ENCODE measurements around the gene RCBTB2.

The RCBTB2 gene

DNA sequence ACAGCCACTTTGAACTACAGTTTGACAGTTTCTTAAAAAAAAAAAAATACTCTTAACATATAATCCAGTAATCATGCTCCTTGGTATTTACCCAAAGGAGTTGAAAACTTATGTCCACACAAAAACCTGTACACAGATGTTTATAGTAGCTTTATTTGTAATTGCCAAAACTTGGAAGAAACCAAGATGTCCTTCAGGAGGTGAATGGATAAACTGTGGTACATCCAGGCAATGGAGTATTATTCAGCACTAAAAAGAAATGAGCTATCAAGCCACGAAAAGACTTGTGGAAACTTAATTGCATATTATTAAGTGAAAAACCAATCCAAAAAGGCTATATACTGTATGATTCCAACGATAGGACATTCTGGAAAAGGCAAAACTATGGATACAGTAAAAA lies 44.9 kb downstream of the RCBTB2 start:
- Histone ChIP-seq H3K79me2 (ENCODE audit: insufficient read depth, low read length) (peaks cover 52% of the 10 kb centered on the region), H3K36me3 (ENCODE audit: insufficient read depth, low read length) (no peaks in the 10 kb centered on the region; the same call in 1 of the 2 replicates), H3K9ac (ENCODE audit: low read depth, low read length, poor library complexity, severe bottlenecking) (no peak overlapping the region), H4K20me1 (ENCODE audit: insufficient read depth, low read length, poor library complexity, severe bottlenecking) (no peaks in the 10 kb centered on the region), H3K9me3 (ENCODE audit: insufficient read depth, low read depth, low read length) (0 out of 2 replicates have a peak, but pooled peaks cover 6% of the 10 kb centered on the region), H3K4me3 (ENCODE audit: low read length, poor library complexity, severe bottlenecking) (peak overlapping the region; percentile 77), H3K4me2 (ENCODE audit: low read depth, low read length, poor library complexity, severe bottlenecking) (peak overlapping the region; percentile 89), H2AFZ (ENCODE audit: low read length) (no peak overlapping the region), H3F3A (ENCODE audit: low read depth) (peaks cover 8% of the 10 kb centered on the region; the same call in 1 of the 2 replicates), H3K9me2 (replicated peaks; ENCODE audit: low read depth, low read length) (no peaks in the 10 kb centered on the region), H3K27me3 (ENCODE audit: insufficient read depth, low read length, poor library complexity, severe bottlenecking) (no peaks in the 10 kb centered on the region), H3K4me1 (ENCODE audit: insufficient read depth, low read length, poor library complexity, severe bottlenecking) (peaks cover 71% of the 10 kb centered on the region)
- no peak for TF ChIP-seq EZH2phosphoT487 (IDR thresholded peaks at IDR 0.05; ENCODE audit: borderline replicate concordance)
- TF ChIP-seq CTCF (conservative IDR thresholded peaks at IDR 0.05; ENCODE audit: low read length): no peak

GRCh38 chr13:48486836-48487235 lies 46.0 kb downstream of the RCBTB2 start:
- Histone ChIP-seq H3K9me2 (replicated peaks; ENCODE audit: low read depth, low read length) (no peaks in the 10 kb centered on the region), H3K4me2 (ENCODE audit: low read depth, low read length, poor library complexity, severe bottlenecking) (peak overlapping the region; percentile 61), H3K79me2 (ENCODE audit: insufficient read depth, low read length) (peaks cover 50% of the 10 kb centered on the region), H3K9ac (ENCODE audit: low read depth, low read length, poor library complexity, severe bottlenecking) (peak overlapping the region; percentile 27), H3F3A (ENCODE audit: low read depth) (no peaks in the 10 kb centered on the region; the same call in 1 of the 2 replicates), H3K36me3 (ENCODE audit: insufficient read depth, low read length) (peaks cover 3% of the 10 kb centered on the region; the same call in 1 of the 2 replicates), H2AFZ (ENCODE audit: low read length) (no peak overlapping the region), H3K4me3 (ENCODE audit: low read length, poor library complexity, severe bottlenecking) (peak overlapping the region; percentile 41), H3K27me3 (ENCODE audit: insufficient read depth, low read length, poor library complexity, severe bottlenecking) (no peaks in the 10 kb centered on the region), H4K20me1 (ENCODE audit: insufficient read depth, low read length, poor library complexity, severe bottlenecking) (no peaks in the 10 kb centered on the region), H3K9me3 (ENCODE audit: insufficient read depth, low read depth, low read length) (0 out of 2 replicates have a peak, but pooled peaks cover 6% of the 10 kb centered on the region), H3K4me1 (ENCODE audit: insufficient read depth, low read length, poor library complexity, severe bottlenecking) (peaks cover 62% of the 10 kb centered on the region)
- TF ChIP-seq EZH2phosphoT487 (IDR thresholded peaks at IDR 0.05; ENCODE audit: borderline replicate concordance) (no peak), CTCF (conservative IDR thresholded peaks at IDR 0.05; ENCODE audit: low read length) (no peak)

DNA sequence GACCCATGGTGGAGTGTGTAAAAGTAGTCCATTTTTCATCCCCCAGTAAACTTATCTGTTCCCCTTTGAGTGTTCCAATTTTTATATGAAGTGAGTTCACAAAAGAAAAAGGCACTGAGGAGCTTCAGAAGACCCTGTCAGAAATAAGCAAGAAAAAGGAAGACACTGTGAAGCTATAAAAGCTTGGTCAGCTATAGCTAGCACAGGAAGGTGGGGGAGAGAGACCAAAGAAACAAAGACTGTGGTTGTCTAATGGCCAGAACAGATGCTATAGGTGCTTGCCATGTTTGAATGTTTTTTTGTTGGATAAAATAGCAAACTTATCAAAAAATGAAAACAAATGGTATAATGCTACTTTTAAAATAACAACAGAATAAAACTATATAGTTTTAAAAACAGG lies 46.5 kb downstream of the RCBTB2 start:
- Histone ChIP-seq H3K9ac (ENCODE audit: low read depth, low read length, poor library complexity, severe bottlenecking) (peak overlapping the region; percentile 27), H3K27me3 (ENCODE audit: insufficient read depth, low read length, poor library complexity, severe bottlenecking) (no peaks in the 10 kb centered on the region), H2AFZ (ENCODE audit: low read length) (no peak overlapping the region), H4K20me1 (ENCODE audit: insufficient read depth, low read length, poor library complexity, severe bottlenecking) (no peaks in the 10 kb centered on the region), H3K79me2 (ENCODE audit: insufficient read depth, low read length) (peaks cover 45% of the 10 kb centered on the region), H3K9me3 (ENCODE audit: insufficient read depth, low read depth, low read length) (0 out of 2 replicates have a peak, but pooled peaks cover 6% of the 10 kb centered on the region), H3K36me3 (ENCODE audit: insufficient read depth, low read length) (peaks cover 3% of the 10 kb centered on the region; the same call in 1 of the 2 replicates), H3K9me2 (replicated peaks; ENCODE audit: low read depth, low read length) (no peaks in the 10 kb centered on the region), H3F3A (ENCODE audit: low read depth) (no peaks in the 10 kb centered on the region), H3K4me1 (ENCODE audit: insufficient read depth, low read length, poor library complexity, severe bottlenecking) (peaks cover 58% of the 10 kb centered on the region), H3K4me3 (ENCODE audit: low read length, poor library complexity, severe bottlenecking) (peak overlapping the region; percentile 41), H3K4me2 (ENCODE audit: low read depth, low read length, poor library complexity, severe bottlenecking) (peak overlapping the region; percentile 61)
- TF ChIP-seq CTCF (conservative IDR thresholded peaks at IDR 0.05; ENCODE audit: low read length): no peak
- TF ChIP-seq EZH2phosphoT487 (IDR thresholded peaks at IDR 0.05; ENCODE audit: borderline replicate concordance): no peak

All from Loucy (cell line).